Measurements from ENCODE around the gene ZBTB43.
"Not testable (repeated sequence)": the region's sequence is repeated elsewhere in the genome, so short reads cannot be mapped to it uniquely, and the experiment has no call there.

The ZBTB43 gene

DNA sequence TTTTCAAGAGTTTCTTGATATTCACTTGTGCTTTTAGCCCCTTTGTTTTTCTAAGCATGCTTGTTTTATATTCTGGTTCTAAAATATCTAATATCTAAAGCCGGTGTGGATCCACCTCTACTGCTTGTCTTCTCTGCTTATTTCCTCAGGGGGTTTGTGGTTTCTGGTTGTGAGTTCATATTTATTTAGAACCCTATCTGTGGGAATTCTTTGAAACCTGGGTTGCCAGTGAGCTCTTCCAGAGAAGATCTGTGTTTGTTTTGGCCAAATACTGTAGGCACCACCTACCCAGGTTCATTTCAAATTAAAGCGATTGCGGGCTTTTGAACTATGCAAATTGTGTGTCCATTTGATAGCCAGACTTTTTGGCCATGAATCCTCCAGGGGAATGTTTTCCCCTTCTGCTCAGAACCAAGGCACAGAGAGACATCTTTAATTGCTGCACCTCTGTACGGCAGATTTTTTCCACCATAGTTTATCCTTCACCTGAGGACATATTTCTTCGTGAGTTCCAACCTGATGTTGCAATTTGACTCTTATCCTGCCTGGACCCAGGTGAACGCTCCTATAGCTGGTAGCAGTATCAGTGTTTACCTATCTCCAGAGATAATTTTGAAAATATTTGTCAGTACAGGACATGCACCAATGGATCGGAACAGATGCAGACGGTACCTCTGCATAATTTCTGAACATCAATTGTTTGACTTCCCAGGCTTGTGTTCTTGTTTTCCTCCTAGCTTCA is 2.4 kb upstream of the ZBTB43 start:
- TF ChIP-seq, protein P1, sequence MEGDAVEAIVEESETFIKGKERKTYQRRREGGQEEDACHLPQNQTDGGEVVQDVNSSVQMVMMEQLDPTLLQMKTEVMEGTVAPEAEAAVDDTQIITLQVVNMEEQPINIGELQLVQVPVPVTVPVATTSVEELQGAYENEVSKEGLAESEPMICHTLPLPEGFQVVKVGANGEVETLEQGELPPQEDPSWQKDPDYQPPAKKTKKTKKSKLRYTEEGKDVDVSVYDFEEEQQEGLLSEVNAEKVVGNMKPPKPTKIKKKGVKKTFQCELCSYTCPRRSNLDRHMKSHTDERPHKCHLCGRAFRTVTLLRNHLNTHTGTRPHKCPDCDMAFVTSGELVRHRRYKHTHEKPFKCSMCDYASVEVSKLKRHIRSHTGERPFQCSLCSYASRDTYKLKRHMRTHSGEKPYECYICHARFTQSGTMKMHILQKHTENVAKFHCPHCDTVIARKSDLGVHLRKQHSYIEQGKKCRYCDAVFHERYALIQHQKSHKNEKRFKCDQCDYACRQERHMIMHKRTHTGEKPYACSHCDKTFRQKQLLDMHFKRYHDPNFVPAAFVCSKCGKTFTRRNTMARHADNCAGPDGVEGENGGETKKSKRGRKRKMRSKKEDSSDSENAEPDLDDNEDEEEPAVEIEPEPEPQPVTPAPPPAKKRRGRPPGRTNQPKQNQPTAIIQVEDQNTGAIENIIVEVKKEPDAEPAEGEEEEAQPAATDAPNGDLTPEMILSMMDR (IDR thresholded peaks at IDR 0.05; ENCODE audit: low read depth, low read length): no peak
- DNase-seq (ENCODE audit: extremely low read depth, low read depth): no peak

GRCh38 chr9:126804198-126804695 is 593 bp upstream of the ZBTB43 start:
- DNase-seq (ENCODE audit: extremely low read depth, low read depth): no peak
- TF ChIP-seq, protein P1 (IDR thresholded peaks at IDR 0.05; ENCODE audit: low read depth, low read length): no peak

- DNase-seq (ENCODE audit: extremely low read depth, low read depth): no peak
- TF ChIP-seq, protein P1 (IDR thresholded peaks at IDR 0.05; ENCODE audit: low read depth, low read length): no peak
Observed at GRCh38 chr9:126805554-126806262, 868 bp downstream of the ZBTB43 start.

DNA sequence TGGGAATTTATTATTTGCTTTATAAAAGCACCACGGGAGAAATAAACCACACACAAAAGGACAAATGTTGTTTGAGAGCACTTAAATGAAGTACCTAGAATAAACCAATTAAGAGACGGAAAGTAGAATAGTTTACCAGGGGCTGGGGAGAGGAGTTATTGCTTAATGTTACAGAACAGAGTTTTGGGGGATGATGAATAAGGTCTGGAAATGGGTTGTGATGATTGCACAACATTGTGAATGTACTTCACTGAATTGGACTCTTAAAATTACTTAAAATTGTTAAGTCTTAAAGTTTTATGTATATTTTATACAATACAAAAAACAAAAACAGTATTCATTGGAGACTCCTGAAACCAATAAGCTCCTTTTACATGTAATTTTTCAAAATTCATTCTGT is 1.5 kb downstream of the ZBTB43 start:
- TF ChIP-seq, protein P1 (IDR thresholded peaks at IDR 0.05; ENCODE audit: low read depth, low read length): no peak
- no peak for DNase-seq (ENCODE audit: extremely low read depth, low read depth)

- DNase-seq (ENCODE audit: extremely low read depth, low read depth): no peak
- TF ChIP-seq, protein P1 (IDR thresholded peaks at IDR 0.05; ENCODE audit: low read depth, low read length): no peak
Observed at GRCh38 chr9:126809068-126809467, 4.2 kb downstream of the ZBTB43 start.

DNA sequence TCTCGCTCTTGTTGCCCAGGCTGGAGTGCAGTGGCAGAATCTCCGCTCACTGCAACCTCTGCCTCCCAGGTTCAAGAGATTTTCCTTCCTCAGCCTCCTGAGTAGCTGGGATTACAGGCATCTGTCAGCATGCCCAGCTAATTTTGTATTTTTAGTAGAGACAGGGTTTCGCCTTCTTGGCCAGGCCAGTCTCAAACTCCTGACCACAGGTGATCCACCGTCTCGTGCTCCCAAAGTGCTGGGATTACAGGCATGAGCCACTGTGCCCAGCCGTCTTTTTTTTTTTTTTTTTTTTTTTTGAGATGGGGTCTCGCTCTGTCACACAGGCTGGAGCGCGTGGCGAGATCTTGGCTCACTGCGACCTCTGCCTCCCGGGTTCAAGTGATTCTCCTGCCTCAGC is 5.4 kb downstream of the ZBTB43 start:
- not testable (repeated sequence) for DNase-seq (ENCODE audit: extremely low read depth, low read depth)

DNA sequence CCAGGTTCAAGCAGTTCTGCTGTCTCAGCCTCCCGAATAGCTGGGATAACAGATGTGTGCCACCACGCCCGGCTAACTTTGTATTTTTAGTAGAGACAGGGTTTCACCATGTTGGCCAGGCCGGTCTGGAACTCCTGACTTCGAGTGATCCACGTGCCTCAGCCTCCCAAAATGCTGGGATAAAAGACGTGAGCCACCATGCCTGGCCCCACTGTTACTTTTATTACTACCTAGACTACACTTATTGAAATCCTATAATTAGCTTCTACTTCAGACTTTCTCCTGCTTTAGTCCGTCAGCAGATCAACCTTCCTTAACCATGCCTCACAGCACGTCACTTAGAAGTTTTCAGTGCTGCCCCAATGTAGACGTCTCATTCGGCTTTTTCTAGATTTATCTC is 8.2 kb downstream of the ZBTB43 start:
- TF ChIP-seq, protein P1 (IDR thresholded peaks at IDR 0.05; ENCODE audit: low read depth, low read length): no peak
- no peak for DNase-seq (ENCODE audit: extremely low read depth, low read depth)

Data from AG09319 (cell line).